SK-N-MC (cell line): ENCODE measurements around the gene NPPB.

Experiments
- EZH2 ChIP-seq: fragments of 200-600 bp; sonication (generic); IDR thresholded peaks from one replicate; pipeline ENCODE4 v1.6.1; 2017; ENCODE audit warnings: antibody characterized with exemption
- POLR2AphosphoS5 ChIP-seq: IDR thresholded peaks from 2 replicates; pipeline ENCODE4 v1.6.1; 2012; ENCODE audit warnings: mild to moderate bottlenecking, low read depth, low read length, borderline replicate concordance

DNA sequence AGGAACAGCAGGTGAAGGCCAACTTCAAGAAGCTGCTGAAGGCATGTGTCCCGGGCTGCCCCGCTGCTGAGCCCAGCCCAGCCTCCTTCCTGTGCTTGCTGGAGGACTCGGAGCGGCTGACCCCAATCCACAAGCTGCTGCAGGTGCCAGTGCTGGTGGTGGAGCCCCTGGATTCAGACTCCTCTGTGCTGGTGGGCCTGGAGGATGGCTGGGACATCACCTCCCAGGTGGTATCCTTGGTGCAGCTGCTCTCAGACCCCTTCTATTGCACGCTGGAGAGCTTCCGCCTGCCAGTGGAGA is 20.1 kb upstream of the NPPB start:
- TF ChIP-seq POLR2AphosphoS5 (no peak), EZH2 (no peak)
